H9 (cell line): ENCODE data around the gene SNX32. TPM values are rescaled to one million over a fixed set of nuclear protein-coding genes. Genes with fewer than 3 reads are reported as not detected.

ENCODE experiments used
- DNase-seq: peaks from one replicate; pipeline ENCODE4 v3.0.0-alpha.2; 2017
- H2AFZ ChIP-seq: one replicate; pipeline ENCODE4 v1.6.1; 2013; ENCODE audit warnings: mild to moderate bottlenecking, low read length, control low read depth, moderate library complexity
- H2AK5ac ChIP-seq: 2 replicates; pipeline ENCODE4 v1.6.1; 2013; ENCODE audit warnings: low read length, control low read depth, mixed read lengths; ENCODE audit not compliant: insufficient read length
- H2BK120ac ChIP-seq: one replicate; pipeline ENCODE4 v1.6.1; 2013; ENCODE audit warnings: low read depth, mild to moderate bottlenecking, low read length, control low read depth, inconsistent platforms; ENCODE audit not compliant: poor library complexity, severe bottlenecking
- H2BK12ac ChIP-seq: 2 replicates; pipeline ENCODE4 v1.6.1; 2013; ENCODE audit warnings: low read length, control low read depth, mixed read lengths, low read depth; ENCODE audit not compliant: insufficient read length
- H2BK15ac ChIP-seq: 2 replicates; pipeline ENCODE4 v1.6.1; 2013; ENCODE audit warnings: low read depth, low read length, control low read depth
- H2BK20ac ChIP-seq: one replicate; pipeline ENCODE4 v1.6.1; 2013; ENCODE audit warnings: low read depth, mild to moderate bottlenecking, low read length, control low read depth, inconsistent platforms; ENCODE audit not compliant: poor library complexity, severe bottlenecking
- H2BK5ac ChIP-seq: 2 replicates; pipeline ENCODE4 v1.6.1; 2013; ENCODE audit warnings: low read length, control low read depth, mixed read lengths; ENCODE audit not compliant: insufficient read length
- H3K14ac ChIP-seq: 2 replicates; pipeline ENCODE4 v1.6.1; 2013; ENCODE audit warnings: low read length, control low read depth; ENCODE audit not compliant: insufficient read depth
- H3K18ac ChIP-seq: 2 replicates; pipeline ENCODE4 v1.6.1; 2013; ENCODE audit warnings: low read depth, mild to moderate bottlenecking, mixed read lengths, low read length, control low read depth; ENCODE audit not compliant: insufficient read length
- H3K23ac ChIP-seq: 2 replicates; pipeline ENCODE4 v1.6.1; 2013; ENCODE audit warnings: low read length, control low read depth, mixed read lengths, low read depth; ENCODE audit not compliant: insufficient read length
- H3K23me2 ChIP-seq: 2 replicates; pipeline ENCODE4 v1.6.1; 2013; ENCODE audit warnings: low read depth, mild to moderate bottlenecking, mixed read lengths, low read length, control low read depth; ENCODE audit not compliant: insufficient read length, poor library complexity, severe bottlenecking
- H3K27ac ChIP-seq: 2 replicates; pipeline ENCODE4 v1.5.1; 2013; ENCODE audit warnings: low read length, control low read depth, mixed read lengths, low read depth; ENCODE audit not compliant: insufficient read length
- H3K27me3 ChIP-seq: 2 replicates; pipeline ENCODE4 v1.6.1; 2013; ENCODE audit warnings: low read length, control low read depth, inconsistent platforms; ENCODE audit not compliant: insufficient read depth
- H3K4ac ChIP-seq: 2 replicates; pipeline ENCODE4 v1.6.1; 2013; ENCODE audit warnings: low read depth, mild to moderate bottlenecking, control low read depth, inconsistent platforms, low read length, moderate library complexity
- H3K4me1 ChIP-seq: 2 replicates; pipeline ENCODE4 v1.6.1; 2013; ENCODE audit warnings: low read length, control low read depth, inconsistent platforms; ENCODE audit not compliant: insufficient read depth
- H3K4me2 ChIP-seq: 2 replicates; pipeline ENCODE4 v1.6.1; 2013; ENCODE audit warnings: low read length, control low read depth, mixed read lengths; ENCODE audit not compliant: insufficient read length, insufficient read depth
- H3K56ac ChIP-seq: 2 replicates; pipeline ENCODE4 v1.6.1; 2013; ENCODE audit warnings: low read depth, mild to moderate bottlenecking, mixed read lengths, low read length, control low read depth; ENCODE audit not compliant: insufficient read length
- H3K79me1 ChIP-seq: 2 replicates; pipeline ENCODE4 v1.6.1; 2013; ENCODE audit warnings: low read depth, mild to moderate bottlenecking, moderate library complexity, low read length, control low read depth, inconsistent platforms; ENCODE audit not compliant: insufficient read depth, poor library complexity, severe bottlenecking
- H3K79me2 ChIP-seq: 2 replicates; pipeline ENCODE4 v1.6.1; 2013; ENCODE audit warnings: low read length, control low read depth, inconsistent platforms; ENCODE audit not compliant: insufficient read depth
- H3K9ac ChIP-seq: 2 replicates; pipeline ENCODE4 v1.6.1; 2013; ENCODE audit warnings: low read length, control low read depth, mixed read lengths; ENCODE audit not compliant: insufficient read length; ENCODE audit errors: extremely low read depth
- H3K9me3 ChIP-seq: one replicate; pipeline ENCODE4 v1.6.1; 2013; ENCODE audit warnings: low read depth, low read length, inconsistent platforms; ENCODE audit not compliant: control insufficient read depth
- H3T11ph ChIP-seq: one replicate; pipeline ENCODE4 v1.6.1; 2013; ENCODE audit warnings: mild to moderate bottlenecking, low read length, control low read depth, inconsistent platforms
- H4K20me1 ChIP-seq: one replicate; pipeline ENCODE4 v1.6.1; 2013; ENCODE audit not compliant: control insufficient read depth, insufficient read length, insufficient read depth
- H4K5ac ChIP-seq: 2 replicates; pipeline ENCODE4 v1.6.1; 2013; ENCODE audit warnings: low read depth, mild to moderate bottlenecking, mixed read lengths, low read length, control low read depth; ENCODE audit not compliant: insufficient read length
- H4K8ac ChIP-seq: replicated peaks from 2 replicates; pipeline ENCODE4 v1.6.1; 2013; ENCODE audit warnings: low read length, control low read depth, mixed read lengths, low read depth; ENCODE audit not compliant: insufficient read length
- H4K91ac ChIP-seq: 2 replicates; pipeline ENCODE4 v1.6.1; 2013; ENCODE audit warnings: low read depth, mild to moderate bottlenecking, moderate library complexity, mixed read lengths, low read length, control low read depth; ENCODE audit not compliant: insufficient read length
- H3K27ac Mint-ChIP-seq, 3 experiments: 2 replicates in 2 of 3; 3 replicates in 1 of 3; pipeline ENCODE4 v1.8.0; 2020 to 2021; ENCODE audit warnings: mixed read lengths in 3 of 3, mild to moderate bottlenecking in 1 of 3, moderate library complexity in 1 of 3
- H3K27me3 Mint-ChIP-seq: 2 replicates; pipeline ENCODE4 v1.8.0; 2021; ENCODE audit warnings: low read depth, mild to moderate bottlenecking, moderate library complexity, mixed read lengths
- H3K36me3 Mint-ChIP-seq, 3 experiments: 2 replicates in 2 of 3; 3 replicates in 1 of 3; pipeline ENCODE4 v1.8.0; 2020 to 2021; ENCODE audit warnings: low read depth in 3 of 3, mixed read lengths in 3 of 3; ENCODE audit not compliant: insufficient read depth in 1 of 3
- H3K4me1 Mint-ChIP-seq, 2 experiments: 2 replicates each; pipeline ENCODE4 v1.8.0; 2020; ENCODE audit warnings: mixed read lengths in 2 of 2
- H3K4me3 Mint-ChIP-seq, 2 experiments: 2 replicates in 1 of 2; 3 replicates in 1 of 2; pipeline ENCODE4 v1.8.0; 2020 to 2021; ENCODE audit warnings: mild to moderate bottlenecking in 2 of 2, mixed read lengths in 2 of 2, moderate library complexity in 1 of 2
- H3K9me3 Mint-ChIP-seq, 2 experiments: 2 replicates in 1 of 2; 3 replicates in 1 of 2; pipeline ENCODE4 v1.8.0; 2020; ENCODE audit warnings: mild to moderate bottlenecking in 2 of 2, mixed read lengths in 2 of 2, moderate library complexity in 1 of 2
- CTCF ChIP-seq: fragments of 200-600 bp; sonication (generic); conservative IDR thresholded peaks from 3 replicates; pipeline ENCODE4 v1.8.0; 2021; ENCODE audit warnings: antibody characterized with exemption, mild to moderate bottlenecking
- WGBS: extraction: QIAGEN DNeasy Blood & Tissue Kit; methylation state at CpG from one replicate; pipeline ENCODE4 v1.1.7; 2013; ENCODE audit warnings: missing lambda C conversion rate, low lambda C conversion rate, mixed read lengths; ENCODE audit not compliant: insufficient read length; ENCODE audit errors: extremely low coverage; 5-methylcytosine and 5-hydroxymethylcytosine counted together
- total RNA-seq: library from RNA; stranded (reverse); gene quantifications from 2 replicates; pipeline ENCODE4 v1.2.1, GENCODE V29; 2021

The SNX32 gene
- total RNA-seq, 1 experiment from 2014 or later: 1.2 TPM

GRCh38 chr11:65791719-65792213 is 42.0 kb upstream of the SNX32 start:
- Mint-ChIP-seq H3K4me3 (no peak overlapping the region), H3K36me3 (peaks cover 0 to 6% (median 2%) of the 10 kb centered on the region in 3 experiments; a peak in 2 of 7 replicates), H3K4me1 (peaks cover 35 to 42% of the 10 kb centered on the region in 2 experiments), H3K9me3 (no peaks in the 10 kb centered on the region; a peak in 1 of 5 replicates), H3K27ac (no peak overlapping the region), H3K27me3 (peaks cover 28% of the 10 kb centered on the region)
- H2BK12ac ChIP-seq: no peak overlapping the region
- no CpG with 5 or more reads among the region's 13 CpGs for WGBS
- H2AFZ ChIP-seq: no peak overlapping the region
- H3K79me1 ChIP-seq: no peaks in the 10 kb centered on the region
- no peak overlapping the region for H4K5ac ChIP-seq
- no peak overlapping the region for H3K18ac ChIP-seq
- H3T11ph ChIP-seq: no peak overlapping the region
- peaks cover 9% of the 10 kb centered on the region for H3K23me2 ChIP-seq
- no peaks in the 10 kb centered on the region for H4K20me1 ChIP-seq
- no peaks in the 10 kb centered on the region for H3K79me2 ChIP-seq
- no peak overlapping the region for H3K4me2 ChIP-seq
- no peak overlapping the region for H2BK5ac ChIP-seq
- no peak for DNase-seq
- H3K4me1 ChIP-seq: peaks cover 3% of the 10 kb centered on the region; the same call in 1 of the 2 replicates
- no peak overlapping the region for H3K23ac ChIP-seq
- no peak overlapping the region for H3K56ac ChIP-seq
- H3K27me3 ChIP-seq: peaks cover 3% of the 10 kb centered on the region; the same call in 1 of the 2 replicates
- no peak overlapping the region for H4K8ac ChIP-seq
- no peak overlapping the region for H2BK20ac ChIP-seq
- no peak overlapping the region for H3K27ac ChIP-seq
- no peak overlapping the region for H3K4ac ChIP-seq
- H3K9ac ChIP-seq: no peak overlapping the region
- H3K14ac ChIP-seq: no peak overlapping the region; the same call in 1 of the 2 replicates
- no peak overlapping the region for H2BK15ac ChIP-seq
- TF ChIP-seq CTCF: no peak
- H3K9me3 ChIP-seq: no peaks in the 10 kb centered on the region
- H2AK5ac ChIP-seq: no peak overlapping the region
- no peak overlapping the region for H2BK120ac ChIP-seq
- no peak overlapping the region for H4K91ac ChIP-seq
